Embryonic facial prominence (tissue), 1 donor: ENCODE results near the gene COL4A1.

Source experiments
- DNase-seq: peaks from one replicate; pipeline ENCODE4 v3.0.0-alpha.2; 2016; ENCODE audit errors: extremely low spot score

Gene COL4A1

GRCh38 chr13:110274687-110275086 lies 32.3 kb downstream of the COL4A1 start:
- no peak for DNase-seq

- no peak for DNase-seq
These were observed 33.7 kb downstream of the COL4A1 start for GRCh38 chr13:110273254-110273653.

GRCh38 chr13:110272651-110273050 lies 34.3 kb downstream of the COL4A1 start:
- DNase-seq: no peak

GRCh38 chr13:110272227-110272626 lies 34.7 kb downstream of the COL4A1 start:
- no peak for DNase-seq

GRCh38 chr13:110271313-110271712 lies 35.6 kb downstream of the COL4A1 start:
- no peak for DNase-seq

- no peak for DNase-seq
These were observed 36.5 kb downstream of the COL4A1 start for GRCh38 chr13:110270507-110270906.

GRCh38 chr13:110269509-110270185 lies 37.3 kb downstream of the COL4A1 start:
- DNase-seq: no peak

- no peak for DNase-seq
These were observed 38.3 kb downstream of the COL4A1 start for GRCh38 chr13:110268576-110269185.

- DNase-seq: no peak
These were observed 38.9 kb downstream of the COL4A1 start for GRCh38 chr13:110268061-110268460.

GRCh38 chr13:110266983-110267382 lies 40.0 kb downstream of the COL4A1 start:
- DNase-seq: no peak

- DNase-seq: no peak
These were observed 40.5 kb downstream of the COL4A1 start for GRCh38 chr13:110266431-110266809.

GRCh38 chr13:110265682-110266430 lies 41.1 kb downstream of the COL4A1 start:
- DNase-seq: no peak

GRCh38 chr13:110265341-110265681 lies 41.6 kb downstream of the COL4A1 start:
- no peak for DNase-seq

GRCh38 chr13:110264685-110265275 lies 42.2 kb downstream of the COL4A1 start:
- DNase-seq: no peak

- DNase-seq: no peak
These were observed 43.1 kb downstream of the COL4A1 start for GRCh38 chr13:110263888-110264287.

- no peak for DNase-seq
These were observed 43.6 kb downstream of the COL4A1 start for GRCh38 chr13:110263404-110263803.

GRCh38 chr13:110262508-110263291 lies 44.3 kb downstream of the COL4A1 start:
- DNase-seq: no peak

- DNase-seq: no peak
These were observed 44.9 kb downstream of the COL4A1 start for GRCh38 chr13:110262082-110262436.

GRCh38 chr13:110261166-110262081 lies 45.5 kb downstream of the COL4A1 start:
- DNase-seq: no peak

GRCh38 chr13:110259651-110260050 lies 47.3 kb downstream of the COL4A1 start:
- no peak for DNase-seq
